Astrocyte of the hippocampus (primary cell): ENCODE data around the gene CHD5.
A peak's percentile ranks its signal among the peaks of the same experiment; 100 is the strongest.

Experiments
- DNase-seq: peaks from one replicate; pipeline ENCODE4 v3.0.0; 2011; ENCODE audit warnings: low read depth, low spot score

CHD5 gene

DNA sequence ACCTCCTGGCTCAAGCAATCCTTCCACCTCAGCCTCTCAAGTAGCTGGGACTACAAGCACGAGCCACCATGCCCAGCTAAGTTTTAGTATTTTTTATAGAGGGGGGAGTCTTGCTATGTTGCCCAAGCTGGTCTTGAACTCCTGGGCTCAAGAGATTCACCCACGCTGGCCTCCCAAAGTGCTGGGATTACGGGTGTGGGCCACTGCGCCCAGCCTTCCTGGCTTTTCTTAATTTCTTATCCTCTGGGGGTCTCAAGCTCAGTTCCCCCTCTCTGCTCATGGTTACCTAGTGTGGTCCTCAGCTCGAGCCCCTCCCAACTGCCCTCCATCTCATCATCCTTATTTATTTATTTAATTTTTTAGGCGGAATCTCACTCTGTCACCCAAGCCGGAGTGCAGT, 22.1 kb upstream of the CHD5 start:
- no peak for DNase-seq

DNA sequence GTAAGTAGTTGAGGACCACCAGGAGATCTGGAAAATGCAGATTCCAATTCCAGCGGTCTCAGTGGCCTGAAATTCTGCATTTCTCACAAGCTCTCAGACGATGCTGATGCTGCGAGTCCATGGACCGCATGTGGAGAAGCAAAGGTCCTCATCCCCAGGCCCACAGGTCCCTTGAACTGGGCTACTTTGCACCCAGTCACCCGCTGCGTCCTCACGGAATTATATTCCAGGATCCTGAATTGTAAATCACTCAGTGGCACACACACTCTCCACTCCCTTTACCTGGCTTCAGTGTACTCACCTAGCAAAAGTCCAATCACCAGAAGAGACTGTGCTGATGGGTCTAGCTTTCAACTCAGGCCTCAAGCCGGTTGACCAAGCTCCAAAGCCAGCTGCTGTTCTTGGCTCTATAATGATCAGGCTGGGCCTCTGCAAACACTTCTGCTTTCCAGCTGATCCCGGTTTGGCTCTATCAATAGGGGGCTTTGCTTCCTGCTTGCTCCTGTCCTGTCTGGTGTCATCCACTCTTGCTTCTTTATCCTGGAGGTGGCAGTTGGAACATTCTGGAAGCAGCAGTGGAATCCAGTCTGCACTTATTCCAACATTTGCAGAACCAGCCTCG, 20.2 kb upstream of the CHD5 start:
- no peak for DNase-seq

DNA sequence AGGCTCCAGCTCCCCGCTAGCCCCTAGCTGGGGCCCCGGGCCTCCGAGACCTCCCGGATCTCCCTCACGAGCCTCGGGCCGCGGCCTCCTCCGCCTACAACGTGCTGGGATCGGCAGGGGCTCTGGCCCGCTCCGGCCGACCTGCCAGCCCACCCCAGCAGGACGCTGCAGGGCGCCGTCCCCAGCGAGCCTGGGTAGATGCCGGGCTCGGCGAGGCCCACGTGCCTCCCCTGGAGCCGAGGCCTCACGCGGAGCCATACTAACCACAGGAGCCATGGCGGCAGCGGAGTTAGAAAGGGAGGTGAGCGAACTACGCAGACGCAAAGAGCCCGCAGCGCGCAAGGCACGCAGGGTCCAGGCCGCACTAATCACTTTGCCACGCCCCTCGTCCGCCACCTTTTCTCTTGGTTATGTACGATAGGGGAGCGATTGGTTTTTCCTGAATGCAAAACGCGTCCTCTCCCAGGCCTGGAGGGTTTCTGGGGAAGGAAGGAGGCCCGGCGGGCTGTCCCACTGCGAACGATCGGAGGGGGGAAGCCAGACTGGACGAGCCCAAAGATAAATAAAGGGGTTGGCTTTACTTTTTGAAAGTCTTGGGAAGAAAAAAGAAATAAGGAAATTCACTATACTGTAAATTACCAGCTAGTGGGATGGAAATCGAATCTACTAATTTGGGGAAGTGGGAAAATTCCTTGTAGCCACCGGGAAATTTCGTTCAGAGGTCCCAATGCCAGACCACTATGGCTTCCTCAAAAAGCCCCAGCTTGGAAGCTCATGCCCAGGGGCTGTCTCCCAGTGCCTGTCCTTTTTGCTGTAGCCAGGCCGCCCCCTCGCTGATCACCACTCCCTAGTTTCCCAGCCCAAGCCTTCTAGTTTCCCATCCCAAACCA, 19.4 kb upstream of the CHD5 start, which contains the start of gene RPL22:
Gene RPL22 (minus strand): TSS at position 298 of the 890 bp plus-strand sequence. CDS start 22 bp downstream, at position 276.
- peak; percentile 99 for DNase-seq

DNA sequence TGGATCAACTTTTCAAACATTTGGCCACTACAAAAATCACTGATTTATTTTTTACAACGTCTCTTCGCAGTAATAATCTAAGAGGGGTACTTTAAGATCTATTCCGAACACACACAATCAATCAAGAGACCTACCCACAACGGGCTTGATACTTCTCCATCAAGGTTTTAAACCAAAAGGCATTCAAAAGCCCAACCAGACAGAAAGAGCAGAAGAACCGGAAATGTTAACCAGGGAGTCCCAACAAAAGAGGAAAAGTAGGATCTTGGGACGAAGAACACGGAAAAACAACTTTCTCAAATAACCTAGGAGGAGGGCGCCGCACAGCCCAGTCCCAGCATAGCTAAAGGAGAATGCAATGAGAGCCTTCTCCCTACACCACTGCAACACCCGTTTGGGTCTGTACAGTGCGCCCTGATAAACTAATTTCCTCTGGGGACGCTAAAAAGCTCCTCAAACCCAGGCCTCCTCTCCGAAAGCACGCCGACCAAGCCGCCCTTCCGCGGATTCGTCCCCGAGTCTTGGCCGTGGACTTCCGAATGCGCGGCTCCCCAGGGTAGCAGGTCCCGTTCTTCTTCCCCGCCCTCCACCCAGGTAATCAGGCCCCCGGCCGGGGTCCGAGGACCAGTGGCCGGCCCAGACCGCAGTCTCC, 18.7 kb upstream of the CHD5 start:
- peak; percentile 42 for DNase-seq

DNA sequence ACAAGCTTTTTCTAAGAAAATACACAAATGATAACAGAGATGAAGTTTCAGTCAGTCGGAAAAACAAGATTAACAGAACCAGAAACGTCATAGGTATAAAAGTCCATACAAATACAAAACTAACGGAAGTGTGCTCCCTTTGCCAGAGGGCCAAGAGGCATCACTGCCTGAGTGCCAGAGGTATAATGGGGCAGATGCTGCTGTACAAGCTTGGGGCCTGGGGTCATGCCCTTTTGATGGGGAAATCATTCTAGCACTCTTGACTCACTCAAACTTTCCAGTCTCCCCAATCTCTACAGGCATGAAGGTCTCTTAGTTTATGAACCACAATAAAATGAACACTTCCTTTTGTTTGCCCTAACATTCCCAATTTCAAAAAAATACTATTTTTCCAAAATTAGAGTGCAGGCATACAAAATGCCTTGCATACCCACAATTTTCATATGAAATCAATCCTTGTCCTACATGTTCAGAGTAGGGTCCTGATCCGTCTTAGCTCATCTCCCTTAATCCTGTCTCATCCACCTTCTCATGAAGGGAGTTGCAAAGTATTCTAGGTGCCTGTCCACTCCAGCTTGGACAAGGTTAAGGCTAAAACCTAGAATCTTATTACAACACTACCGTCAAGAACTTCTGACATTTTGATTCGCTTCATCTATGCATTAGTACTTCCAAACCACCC, 17.8 kb upstream of the CHD5 start:
- DNase-seq, result no peak

DNA sequence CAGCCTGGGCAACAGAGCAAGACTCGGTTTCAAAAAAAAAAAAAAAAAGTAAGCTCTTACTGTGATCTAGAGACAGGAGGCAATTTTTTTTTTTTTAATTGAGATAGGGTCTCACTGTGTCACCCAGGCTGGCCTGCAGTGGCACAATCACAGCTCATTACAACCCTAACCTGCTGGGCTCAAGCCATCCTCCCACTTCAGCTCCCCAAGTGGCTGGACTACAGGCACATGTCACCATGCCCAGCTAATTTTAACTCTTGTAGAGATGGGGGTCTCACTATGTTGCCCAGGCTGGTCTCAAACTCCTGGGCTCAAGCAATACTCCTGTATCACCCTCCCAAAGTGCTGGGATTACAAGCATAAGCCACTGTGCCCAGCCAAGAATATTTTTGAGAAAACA, 11.8 kb upstream of the CHD5 start:
- no peak for DNase-seq

DNA sequence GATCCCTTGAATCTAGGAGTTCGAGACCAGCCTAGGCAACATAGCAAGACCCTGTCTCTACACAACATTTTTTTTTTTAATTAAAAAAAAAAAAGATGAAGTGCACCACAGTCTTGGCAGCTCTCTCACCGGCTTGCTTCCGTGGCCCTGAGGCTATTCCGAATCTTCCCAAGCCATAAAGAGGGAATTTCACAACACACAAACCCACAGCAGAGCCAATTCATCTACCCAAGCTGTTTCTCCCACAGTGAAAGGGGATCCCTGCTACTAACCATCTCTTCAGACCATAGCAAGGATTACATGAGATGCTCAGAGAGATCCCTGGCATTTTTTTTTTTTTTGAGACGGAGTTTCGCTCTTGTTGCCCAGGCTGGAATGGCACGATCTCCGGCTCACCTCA, 8.3 kb upstream of the CHD5 start:
- DNase-seq, result no peak

DNA sequence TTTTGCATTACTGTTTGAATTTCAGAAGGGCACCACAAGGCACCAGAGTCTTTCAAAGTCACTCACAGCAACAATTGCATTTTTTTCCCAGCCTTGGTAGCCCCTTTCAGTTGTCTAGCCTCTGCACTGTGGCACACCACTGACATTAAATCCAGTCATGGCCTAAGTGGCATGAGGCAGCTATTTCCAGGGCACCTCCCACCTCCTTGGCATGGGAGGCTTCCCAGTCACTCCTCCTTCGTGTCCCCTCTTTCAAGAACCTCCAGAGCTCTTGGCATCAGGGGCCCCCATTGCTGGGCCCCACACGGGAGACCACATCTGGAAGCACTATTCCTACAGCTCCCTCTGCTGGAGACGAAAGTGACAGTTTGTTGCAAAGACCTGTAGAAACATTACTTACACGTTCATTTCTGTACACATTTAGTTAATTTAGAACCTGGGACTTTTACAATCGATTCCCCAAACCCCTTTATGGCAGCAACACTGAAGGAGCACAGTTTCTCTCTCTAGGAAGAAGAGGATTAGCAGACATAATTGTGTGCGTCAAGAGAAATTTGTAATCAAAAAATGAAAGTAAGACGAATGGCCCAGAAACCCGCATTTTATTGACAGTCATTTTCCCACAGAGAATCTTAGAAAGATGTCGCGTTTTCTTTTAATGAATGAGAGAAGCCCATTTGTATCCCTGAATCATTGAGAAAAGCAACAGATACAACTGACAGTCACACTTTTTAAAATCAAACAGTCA, 5.7 kb upstream of the CHD5 start:
- DNase-seq, result peak; percentile 52

DNA sequence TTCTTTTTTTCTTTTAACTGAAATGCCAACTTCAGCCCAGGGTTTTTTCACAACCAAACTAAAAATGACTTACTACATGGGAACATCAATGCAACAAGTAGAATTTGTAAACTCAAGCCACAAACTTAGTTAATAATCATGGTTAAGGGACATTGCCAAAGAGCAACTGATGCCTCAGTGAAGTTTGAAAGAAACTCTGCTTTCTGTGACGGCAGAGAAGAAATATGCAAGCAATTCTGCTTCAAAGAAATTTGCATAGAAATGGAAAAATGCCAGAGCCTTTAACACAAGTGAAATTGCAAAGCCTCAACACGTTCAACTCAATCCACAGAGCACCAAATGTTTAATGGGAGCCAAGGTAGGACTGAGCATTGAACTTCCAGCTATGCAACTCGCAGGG, 5.0 kb upstream of the CHD5 start:
- DNase-seq, result peak; percentile 89

DNA sequence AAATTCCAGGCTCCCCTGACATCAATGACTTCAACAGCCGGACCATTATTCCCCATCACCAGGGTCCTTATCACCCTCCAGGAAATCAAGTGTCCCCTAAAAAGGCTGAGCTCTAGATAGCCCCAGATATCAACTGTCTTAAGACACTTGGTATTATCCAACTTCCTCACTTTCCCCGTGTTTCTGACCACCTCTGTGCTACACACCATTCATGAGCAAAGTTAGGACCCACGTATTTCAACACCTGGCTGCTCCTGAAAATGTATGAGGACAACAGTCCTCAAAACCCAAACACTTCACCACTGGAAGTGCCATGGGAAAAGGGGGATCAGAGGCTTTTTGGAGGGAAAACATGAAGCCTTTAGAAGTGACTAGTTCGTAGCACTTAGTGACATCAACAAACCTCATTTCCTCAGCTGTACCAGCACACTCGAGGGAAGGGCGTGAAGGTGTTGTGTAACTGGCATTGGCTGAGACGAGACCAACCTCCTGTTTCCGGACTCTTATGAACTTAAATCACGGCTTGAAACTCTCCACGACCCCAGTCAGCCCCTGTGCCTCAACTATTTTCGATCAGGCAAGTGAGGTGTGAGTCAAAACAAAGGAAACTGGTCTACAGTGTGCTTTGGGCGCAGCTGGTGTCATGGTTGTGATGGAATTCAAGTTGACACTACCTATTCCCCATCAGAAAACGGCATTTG, 4.1 kb upstream of the CHD5 start:
- no peak for DNase-seq

DNA sequence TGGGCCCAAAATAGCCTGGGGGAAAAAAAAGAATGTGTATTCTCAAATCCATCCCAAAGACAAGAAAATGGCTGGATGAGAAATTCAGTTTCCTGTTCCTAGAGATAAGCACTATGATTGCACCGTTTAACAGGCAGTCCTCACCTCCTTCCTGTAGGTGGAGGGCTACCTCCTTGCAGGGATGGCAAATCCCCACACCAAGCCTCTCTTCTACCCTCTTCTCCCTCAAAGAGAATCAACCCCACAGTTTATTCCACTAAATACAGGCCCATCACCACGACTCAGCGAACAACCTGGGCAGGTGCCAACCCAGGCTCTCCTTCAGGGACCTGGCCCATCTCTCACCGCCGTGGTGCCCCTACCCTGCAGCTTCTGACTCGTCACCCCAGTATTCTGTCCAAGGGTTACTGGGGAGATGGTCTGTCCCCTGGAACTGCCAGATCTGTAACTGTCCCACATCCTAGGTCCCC, 3.4 kb upstream of the CHD5 start:
- peak; percentile 32 for DNase-seq

DNA sequence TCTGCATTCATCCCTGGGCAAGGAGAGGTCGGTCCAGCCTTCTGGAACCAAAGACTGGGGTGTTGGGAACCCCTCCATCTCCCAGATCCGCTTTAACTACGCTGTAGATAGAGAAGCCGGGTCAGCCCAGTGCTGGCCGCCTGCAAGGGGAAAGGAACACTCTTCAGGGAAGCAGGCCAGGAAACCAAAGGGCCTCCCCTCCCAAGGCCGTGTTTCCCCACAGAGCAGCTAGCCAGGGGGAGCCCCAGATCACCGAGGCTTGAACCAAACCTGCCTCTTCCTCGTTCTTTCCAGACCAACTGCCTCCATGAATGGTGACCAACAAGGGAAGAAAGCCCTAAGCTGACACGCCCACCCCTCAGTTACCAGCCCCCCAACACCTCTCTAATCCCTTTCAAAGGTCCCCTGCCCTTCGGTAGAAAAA, 1.2 kb upstream of the CHD5 start:
- DNase-seq, result peak; percentile 34

DNA sequence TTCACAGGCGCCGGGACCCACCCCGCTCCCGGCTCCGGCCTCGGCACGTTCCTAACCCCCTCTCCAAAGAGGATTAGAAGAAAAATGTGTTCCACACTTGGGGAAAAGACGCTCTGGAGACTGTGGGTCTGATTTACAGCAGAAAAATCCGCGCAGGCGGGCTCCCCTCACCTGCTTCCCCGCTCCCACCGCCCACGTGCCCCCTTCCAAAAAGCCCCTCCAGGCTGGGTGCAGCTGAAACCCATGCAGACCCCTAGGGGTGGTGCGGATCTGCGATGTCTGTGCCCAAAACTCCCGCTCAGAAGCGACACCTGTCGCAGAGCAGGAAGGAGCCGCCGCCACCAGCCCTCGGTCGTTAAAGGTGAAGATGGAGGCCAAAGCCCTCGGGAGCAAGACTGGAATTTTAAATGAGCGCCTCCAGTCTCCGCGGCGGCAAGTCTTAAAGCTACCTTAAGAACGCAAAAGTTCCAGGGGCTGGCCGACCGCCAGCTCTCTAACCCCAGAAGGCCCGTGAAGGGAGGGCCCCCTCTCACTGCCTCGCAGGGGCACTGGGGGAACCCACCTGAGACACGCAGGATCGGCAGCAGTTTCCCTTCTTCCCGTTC, 688 bp upstream of the CHD5 start:
- DNase-seq, result peak; percentile 38

DNA sequence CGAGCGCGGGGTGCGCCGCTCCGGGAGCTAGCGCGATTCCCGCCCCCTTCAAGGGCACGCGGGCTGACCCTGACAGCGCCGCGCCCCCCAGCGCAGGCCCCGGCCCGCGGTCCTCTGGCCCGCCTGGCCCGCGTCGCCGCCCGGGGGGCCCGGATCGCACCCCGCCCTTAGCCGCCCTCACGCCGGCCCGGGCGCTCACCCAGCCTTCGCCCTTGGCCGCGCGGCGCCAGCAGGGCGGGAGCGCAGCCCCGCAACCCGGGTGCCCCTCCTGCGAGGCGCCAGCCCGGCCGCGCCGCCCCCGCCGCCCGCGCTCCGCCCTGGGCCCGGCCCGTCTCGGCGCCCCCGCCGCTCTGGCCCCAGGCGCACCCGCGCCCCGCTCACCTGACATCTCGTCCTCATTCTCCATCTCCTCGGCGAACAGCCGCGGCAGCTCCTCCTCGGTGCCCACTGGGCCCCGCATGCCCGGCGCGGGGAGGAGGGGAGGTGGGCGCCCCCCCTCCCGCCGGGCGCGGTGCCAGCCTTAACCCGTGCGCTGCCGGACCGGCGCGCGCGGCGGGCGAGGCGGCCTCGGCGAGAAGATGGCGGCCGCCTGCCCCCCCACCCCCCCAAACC, 451 bp downstream of the CHD5 start:
- DNase-seq, result peak; percentile 25

DNA sequence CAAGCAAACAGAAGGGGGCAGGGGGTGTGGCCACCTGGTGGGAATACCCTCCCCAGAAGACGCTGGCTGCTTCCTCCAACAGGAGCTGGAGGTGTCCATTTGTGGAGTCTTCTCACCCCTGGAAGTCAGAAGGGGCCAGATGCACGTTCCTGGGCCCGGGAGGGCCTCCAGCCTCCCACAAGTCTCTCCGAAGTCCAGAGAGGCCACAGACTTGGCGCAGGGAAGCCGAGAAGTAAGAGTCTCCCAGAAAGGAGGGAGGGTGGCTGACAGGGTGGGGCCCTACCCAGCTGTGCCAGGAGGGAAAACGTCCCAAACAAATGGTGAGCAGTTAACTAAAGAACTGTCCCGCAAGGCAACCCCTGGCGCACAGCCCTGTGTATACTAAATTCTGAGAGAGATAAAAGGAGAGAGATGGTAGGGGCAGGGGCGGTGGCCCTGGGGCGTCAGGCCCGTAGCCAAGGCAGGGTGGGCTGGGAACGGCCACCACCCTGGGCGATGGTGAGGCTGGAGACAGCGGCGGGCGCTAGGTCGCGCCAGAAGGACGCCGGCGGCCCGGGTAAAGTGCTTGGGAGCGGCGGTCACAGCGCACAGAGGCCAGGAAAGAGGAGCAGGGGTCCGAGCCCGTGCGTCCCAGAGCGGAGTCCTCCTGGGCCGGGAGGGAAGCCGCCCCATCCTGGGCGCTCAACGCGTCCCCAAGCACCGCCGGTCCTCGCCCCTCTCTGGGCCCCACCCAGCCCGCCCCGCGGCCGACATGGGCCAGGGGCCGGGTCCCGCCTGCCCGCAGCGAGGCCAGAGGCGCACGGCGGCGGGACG, 1.2 kb downstream of the CHD5 start:
- DNase-seq, result peak; percentile 27

DNA sequence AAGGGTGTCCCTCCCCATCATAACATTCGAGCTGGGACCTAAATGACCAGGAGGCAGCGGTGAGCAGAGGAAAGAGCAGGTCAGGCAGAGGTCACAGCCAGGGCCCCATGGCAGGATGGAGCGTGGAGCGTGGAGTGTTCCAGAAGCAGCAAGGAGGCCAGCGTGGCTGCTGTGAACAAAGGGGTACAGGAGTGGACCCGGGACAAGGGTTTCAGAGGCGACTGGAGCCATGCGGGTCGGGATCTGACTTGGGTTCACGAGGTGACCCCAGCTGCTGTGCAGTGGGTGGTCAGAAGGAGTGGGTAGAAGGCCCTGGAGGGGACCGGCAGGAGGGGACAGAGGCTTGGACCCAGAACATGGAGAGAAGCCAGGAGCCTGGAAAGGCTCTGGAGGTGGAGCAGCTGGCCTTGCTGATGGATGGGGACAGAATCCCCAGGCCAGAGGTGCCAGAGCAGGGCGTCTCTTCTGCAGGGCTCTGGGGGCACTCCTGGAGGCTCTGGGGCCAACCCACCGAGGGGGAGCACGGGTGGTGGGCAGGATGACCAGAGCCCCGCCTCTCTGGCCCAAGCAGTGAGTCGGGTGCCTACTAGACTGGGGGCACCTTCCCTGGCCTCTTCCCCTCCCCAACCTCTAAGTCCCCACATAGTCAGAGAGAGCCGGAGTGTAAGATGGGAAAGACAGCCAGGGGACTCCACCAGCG, 2.3 kb downstream of the CHD5 start:
- no peak for DNase-seq

DNA sequence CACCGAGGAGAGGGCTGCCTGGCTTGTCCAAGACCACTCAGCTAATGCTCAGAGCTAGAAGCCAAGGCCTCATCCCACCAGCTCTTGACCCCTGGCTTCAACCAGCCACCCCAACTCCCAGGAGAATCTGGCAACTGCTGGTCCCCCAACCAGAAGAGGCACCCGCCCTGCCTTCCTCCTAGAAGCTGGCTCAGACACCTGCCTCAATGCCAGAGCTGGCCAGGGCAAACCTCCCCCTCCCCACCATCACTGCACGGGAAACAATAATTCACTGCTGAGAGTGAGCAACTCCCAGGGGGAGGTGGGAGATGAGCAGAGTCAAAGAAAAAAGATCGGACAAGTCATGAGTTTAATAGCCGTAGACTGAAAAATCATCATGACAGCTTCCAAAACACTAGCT, 3.3 kb downstream of the CHD5 start:
- no peak for DNase-seq

DNA sequence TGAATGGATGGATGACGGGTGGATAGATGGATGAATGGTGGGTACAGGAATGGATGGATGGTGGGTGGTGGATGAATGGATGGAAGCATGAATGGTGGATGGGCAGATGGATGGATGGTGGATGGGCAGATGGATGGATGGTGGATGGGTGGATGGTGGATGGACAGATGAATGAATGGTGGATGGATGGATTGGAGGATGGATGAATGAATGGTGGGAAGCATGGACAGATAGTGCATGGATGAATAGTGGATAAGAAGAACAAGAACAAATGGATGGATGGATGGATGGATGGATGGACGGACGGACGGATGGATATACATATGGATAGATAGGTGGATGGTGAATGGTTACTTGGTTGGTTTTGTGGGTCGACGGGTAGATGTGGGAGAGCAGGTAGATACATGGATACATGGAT, 4.7 kb downstream of the CHD5 start:
- no peak for DNase-seq
